Liver (tissue), 3 donors: ENCODE results near the gene GIMAP8.

Experiments
- CTCF ChIP-seq: fragments of 150-350 bp; IDR thresholded peaks from 2 replicates; pipeline ENCODE4 v1.5.1; 2017; ENCODE audit warnings: improper control_type of control experiment, low read depth, low read length; ENCODE audit not compliant: missing input control
- GABPA ChIP-seq, 2 donors: IDR thresholded peaks in 1 of 2; conservative IDR thresholded peaks in 1 of 2; 2 replicates each; pipeline ENCODE4 v1.6.1; 2016; ENCODE audit warnings: antibody characterized with exemption in 2 of 2, mild to moderate bottlenecking in 1 of 2, moderate library complexity in 1 of 2
- HNF4A ChIP-seq, 2 donors: conservative IDR thresholded peaks; 2 replicates each; pipeline ENCODE4 v1.6.1; 2016; ENCODE audit warnings: antibody characterized with exemption in 2 of 2, mild to moderate bottlenecking in 2 of 2
- HNF4G ChIP-seq: IDR thresholded peaks from 2 replicates; pipeline ENCODE4 v1.6.1; 2016; ENCODE audit warnings: antibody characterized with exemption
- MAX ChIP-seq: IDR thresholded peaks from 2 replicates; pipeline ENCODE4 v1.6.1; 2016; ENCODE audit warnings: antibody characterized with exemption
- NR2F2 ChIP-seq: IDR thresholded peaks from 2 replicates; pipeline ENCODE4 v1.6.1; 2016; ENCODE audit warnings: antibody characterized with exemption
- RAD21 ChIP-seq, 2 donors: IDR thresholded peaks; 2 replicates each; pipeline ENCODE4 v1.6.1; 2016; ENCODE audit warnings: antibody characterized with exemption in 2 of 2, mild to moderate bottlenecking in 2 of 2
- RXRA ChIP-seq, 2 donors: IDR thresholded peaks; 2 replicates each; pipeline ENCODE4 v1.6.1; 2017 to 2018; ENCODE audit warnings: antibody characterized with exemption in 2 of 2, mild to moderate bottlenecking in 1 of 2
- SP1 ChIP-seq: IDR thresholded peaks from 2 replicates; pipeline ENCODE4 v1.6.1; 2018; ENCODE audit warnings: antibody characterized with exemption, mild to moderate bottlenecking
- YY1 ChIP-seq: IDR thresholded peaks from 2 replicates; pipeline ENCODE4 v1.6.1; 2016; ENCODE audit warnings: antibody characterized with exemption, mild to moderate bottlenecking
- ZBTB33 ChIP-seq: IDR thresholded peaks from 2 replicates; pipeline ENCODE4 v1.6.1; 2016; ENCODE audit warnings: antibody characterized with exemption
- donor health status: healthy.
- donor health status: healthy.

GRCh38 chr7:150476285-150476684 is 25.9 kb downstream of the GIMAP8 start:
- TF ChIP-seq CTCF (no peak), MAX (no peak), SP1 (no peak), GABPA (IDR thresholded peaks at IDR 0.05 in 1 of 2, conservative IDR thresholded peaks at IDR 0.05 in 1 of 2) (no peak), YY1 (no peak), HNF4A (conservative IDR thresholded peaks at IDR 0.05) (no peak), NR2F2 (no peak), RAD21 (IDR thresholded peaks at IDR 0.05) (no peak), ZBTB33 (no peak), HNF4G (no peak), RXRA (IDR thresholded peaks at IDR 0.05) (no peak)
